GM23338 (cell line): ENCODE data around the gene SRGAP3. TPM values are rescaled to one million over a fixed set of nuclear protein-coding genes. Genes with fewer than 3 reads are reported as not detected.

Experiments used
- ATAC-seq: fragments of 200-7000 bp; cut with Tn5 transposase; 3 replicates; pipeline ENCODE4 v1.9.1; 2020
- DNase-seq: peaks from one replicate; pipeline ENCODE4 v3.0.0-alpha.2; 2015; ENCODE audit warnings: low spot score
- H2AFZ ChIP-seq: fragments of 200-600 bp; sonication (generic); 2 replicates; pipeline ENCODE4 v1.8.0; 2016; ENCODE audit warnings: antibody characterized with exemption, mild to moderate bottlenecking, moderate library complexity
- H3F3A ChIP-seq: fragments of 200-600 bp; sonication (generic); replicated peaks from 2 replicates; pipeline ENCODE4 v1.8.0; 2017; ENCODE audit warnings: antibody characterized with exemption, mixed run types, low read depth
- H3K27ac ChIP-seq: fragments of 200-600 bp; sonication (generic); 2 replicates; pipeline ENCODE4 v1.6.1; 2016; ENCODE audit warnings: low read depth
- H3K27me3 ChIP-seq: fragments of 200-600 bp; sonication (generic); 2 replicates; pipeline ENCODE4 v1.8.0; 2016; ENCODE audit warnings: mild to moderate bottlenecking, mixed run types, moderate library complexity; ENCODE audit not compliant: insufficient read depth
- H3K36me3 ChIP-seq: fragments of 200-600 bp; sonication (generic); 2 replicates; pipeline ENCODE4 v1.8.0; 2016; ENCODE audit warnings: mild to moderate bottlenecking; ENCODE audit not compliant: insufficient read depth
- H3K4me1 ChIP-seq: fragments of 200-600 bp; sonication (generic); 2 replicates; pipeline ENCODE4 v1.8.0; 2016; ENCODE audit warnings: mild to moderate bottlenecking, moderate library complexity; ENCODE audit not compliant: insufficient read depth
- H3K4me2 ChIP-seq: fragments of 200-600 bp; sonication (generic); 2 replicates; pipeline ENCODE4 v1.7.1; 2017; ENCODE audit warnings: mixed run types
- H3K4me3 ChIP-seq: fragments of 200-600 bp; sonication (generic); 2 replicates; pipeline ENCODE4 v1.6.1; 2016; ENCODE audit warnings: mixed run types
- H3K79me2 ChIP-seq: fragments of 200-600 bp; sonication (generic); replicated peaks from 2 replicates; pipeline ENCODE4 v1.8.0; 2017; ENCODE audit warnings: mild to moderate bottlenecking; ENCODE audit not compliant: insufficient read depth
- H3K9me2 ChIP-seq: fragments of 200-600 bp; sonication (generic); 2 replicates; pipeline ENCODE4 v1.8.0; 2017; ENCODE audit not compliant: insufficient read depth
- H4K20me1 ChIP-seq: fragments of 200-600 bp; sonication (generic); replicated peaks from 2 replicates; pipeline ENCODE4 v1.8.0; 2017; ENCODE audit warnings: mild to moderate bottlenecking; ENCODE audit not compliant: insufficient read depth
- H3K27ac Mint-ChIP-seq: 2 replicates; pipeline ENCODE4 v1.8.0; 2020; ENCODE audit warnings: inconsistent platforms, mild to moderate bottlenecking, moderate library complexity, mixed read lengths
- H3K27me3 Mint-ChIP-seq: 3 replicates; pipeline ENCODE4 v1.8.0; 2022; ENCODE audit warnings: low read depth, mild to moderate bottlenecking, moderate library complexity, mixed read lengths, inconsistent platforms; ENCODE audit not compliant: insufficient read depth, poor library complexity
- H3K36me3 Mint-ChIP-seq: 3 replicates; pipeline ENCODE4 v1.8.0; 2021; ENCODE audit warnings: low read depth, mild to moderate bottlenecking, inconsistent platforms, moderate library complexity, mixed read lengths
- H3K4me1 Mint-ChIP-seq: 3 replicates; pipeline ENCODE4 v1.8.0; 2020; ENCODE audit warnings: mild to moderate bottlenecking, inconsistent platforms, mixed read lengths
- H3K4me3 Mint-ChIP-seq: 3 replicates; pipeline ENCODE4 v1.8.0; 2021; ENCODE audit warnings: moderate library complexity, mild to moderate bottlenecking, inconsistent platforms, mixed read lengths
- H3K9me3 Mint-ChIP-seq: 3 replicates; pipeline ENCODE4 v1.8.0; 2020; ENCODE audit warnings: moderate library complexity, mild to moderate bottlenecking, inconsistent platforms, mixed read lengths
- CREB1 ChIP-seq: fragments of 250-450 bp; sonication (Bioruptor Pico); IDR thresholded peaks from 2 replicates; pipeline ENCODE4 v1.5.0; 2020; ENCODE audit warnings: low read depth, mild to moderate bottlenecking, moderate library complexity
- EZH2 ChIP-seq: fragments of 200-600 bp; sonication (generic); IDR thresholded peaks from one replicate; pipeline ENCODE4 v1.8.0; 2017; ENCODE audit warnings: antibody characterized with exemption, mild to moderate bottlenecking, low read depth; ENCODE audit not compliant: unreplicated experiment
- EZH2phosphoT487 ChIP-seq: fragments of 200-600 bp; sonication (generic); IDR thresholded peaks from one replicate; pipeline ENCODE4 v1.8.1; 2018; ENCODE audit warnings: antibody characterized with exemption; ENCODE audit not compliant: unreplicated experiment
- JUNB ChIP-seq: IDR thresholded peaks from one replicate; pipeline ENCODE4 v1.6.1; 2016; ENCODE audit warnings: antibody characterized with exemption; ENCODE audit not compliant: unreplicated experiment
- NANOG ChIP-seq: IDR thresholded peaks from 2 replicates; pipeline ENCODE4 v1.6.1; 2016; ENCODE audit warnings: antibody characterized with exemption, borderline replicate concordance
- POLR2AphosphoS5 ChIP-seq: IDR thresholded peaks from 2 replicates; pipeline ENCODE4 v1.6.1; 2016; ENCODE audit warnings: antibody characterized with exemption, low read depth
- STAT1 ChIP-seq: IDR thresholded peaks from one replicate; pipeline ENCODE4 v1.6.1; 2016; ENCODE audit warnings: antibody characterized with exemption; ENCODE audit not compliant: unreplicated experiment
- ZNF114 ChIP-seq: fragments of 250-450 bp; sonication (Bioruptor Pico); IDR thresholded peaks from 2 replicates; pipeline ENCODE4 v1.5.0; 2020; ENCODE audit warnings: mild to moderate bottlenecking, moderate library complexity
- ZNF331 ChIP-seq: fragments of 250-450 bp; sonication (Bioruptor Pico); IDR thresholded peaks from 2 replicates; pipeline ENCODE4 v1.5.0; 2020; ENCODE audit warnings: low read depth, mild to moderate bottlenecking, moderate library complexity
- polyA plus RNA-seq: library from polyadenylated mRNA; unstranded; fragments of >200 nt; fragmentation: Nextera tagmentation; extraction: Ambion mirVana; gene quantifications from 2 replicates; pipeline ENCODE4 v1.2.1, GENCODE V29; 2016
- total RNA-seq: library from RNA; depleted of rRNA; stranded (reverse); fragments of >200 nt; shearing (Covaris generic); gene quantifications from 2 replicates; pipeline ENCODE4 v1.2.3, GENCODE V29; 2014
- TF ChIP-seq, protein P1 (sequence below), 2 experiments: fragments of 200-600 bp in 1 of 2; sonication (generic) in 1 of 2; conservative IDR thresholded peaks; 2 replicates each; pipeline versions ENCODE4 v1.5.1 to v1.6.1; 2016 to 2017; ENCODE audit warnings: antibody characterized with exemption in 2 of 2, low read depth in 2 of 2, mild to moderate bottlenecking in 2 of 2, moderate library complexity in 1 of 2
- TF ChIP-seq, protein P2 (sequence below): IDR thresholded peaks from one replicate; pipeline ENCODE4 v1.6.1; 2018; ENCODE audit warnings: antibody characterized with exemption; ENCODE audit not compliant: unreplicated experiment
- TF ChIP-seq, protein P3 (sequence below): IDR thresholded peaks from 2 replicates; pipeline ENCODE4 v1.6.1; 2016; ENCODE audit warnings: antibody characterized with exemption
- TF ChIP-seq, protein P4 (sequence below): fragments of 250-450 bp; sonication (Bioruptor Pico); IDR thresholded peaks from 2 replicates; pipeline ENCODE4 v1.5.0; 2020; ENCODE audit warnings: mild to moderate bottlenecking, moderate library complexity

SRGAP3 gene
- total and polyA plus RNA-seq, 2 experiments from 2014 or later: 6.4 to 9.4 TPM

DNA sequence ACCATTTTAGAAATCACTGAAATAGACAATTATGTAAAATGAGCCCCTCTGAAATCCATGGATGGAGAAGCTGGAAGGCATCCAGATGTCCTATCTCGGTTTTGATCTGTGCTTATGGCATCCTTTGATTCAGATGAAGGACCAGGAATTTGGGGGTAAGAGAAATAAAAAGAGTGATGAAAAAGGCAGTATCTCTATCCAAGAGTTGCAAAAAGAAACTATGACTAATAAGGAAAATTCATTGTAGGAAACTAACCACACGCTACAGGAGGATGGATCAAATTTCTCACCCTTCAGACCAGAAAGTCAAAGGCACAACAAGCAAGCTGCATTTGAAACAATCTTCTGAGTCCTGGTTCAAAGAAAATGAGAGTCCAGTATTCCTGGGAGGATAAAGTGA lies 34.8 kb downstream of the SRGAP3 start:
- H3K4me1 Mint-ChIP-seq: no peaks in the 10 kb centered on the region; the same call in 2 of the 3 replicates
- H3K36me3 ChIP-seq: no peaks in the 10 kb centered on the region
- ATAC-seq: no peak
- H3K79me2 ChIP-seq: no peaks in the 10 kb centered on the region
- H3K4me3 ChIP-seq: no peak overlapping the region
- no peaks in the 10 kb centered on the region for H3K9me3 Mint-ChIP-seq
- H3K27me3 Mint-ChIP-seq: no peaks in the 10 kb centered on the region
- H3K36me3 Mint-ChIP-seq: no peaks in the 10 kb centered on the region
- H2AFZ ChIP-seq: no peak overlapping the region
- H3K27me3 ChIP-seq: no peaks in the 10 kb centered on the region
- DNase-seq: no peak
- TF ChIP-seq EZH2phosphoT487 (no peak), CREB1 (CRISPR knock-in tag) (no peak), STAT1 (no peak), JUNB (no peak), POLR2AphosphoS5 (no peak), ZNF331 (CRISPR knock-in tag) (no peak), NANOG (no peak), EZH2 (no peak), ZNF114 (no peak)
- TF ChIP-seq, protein P1, sequence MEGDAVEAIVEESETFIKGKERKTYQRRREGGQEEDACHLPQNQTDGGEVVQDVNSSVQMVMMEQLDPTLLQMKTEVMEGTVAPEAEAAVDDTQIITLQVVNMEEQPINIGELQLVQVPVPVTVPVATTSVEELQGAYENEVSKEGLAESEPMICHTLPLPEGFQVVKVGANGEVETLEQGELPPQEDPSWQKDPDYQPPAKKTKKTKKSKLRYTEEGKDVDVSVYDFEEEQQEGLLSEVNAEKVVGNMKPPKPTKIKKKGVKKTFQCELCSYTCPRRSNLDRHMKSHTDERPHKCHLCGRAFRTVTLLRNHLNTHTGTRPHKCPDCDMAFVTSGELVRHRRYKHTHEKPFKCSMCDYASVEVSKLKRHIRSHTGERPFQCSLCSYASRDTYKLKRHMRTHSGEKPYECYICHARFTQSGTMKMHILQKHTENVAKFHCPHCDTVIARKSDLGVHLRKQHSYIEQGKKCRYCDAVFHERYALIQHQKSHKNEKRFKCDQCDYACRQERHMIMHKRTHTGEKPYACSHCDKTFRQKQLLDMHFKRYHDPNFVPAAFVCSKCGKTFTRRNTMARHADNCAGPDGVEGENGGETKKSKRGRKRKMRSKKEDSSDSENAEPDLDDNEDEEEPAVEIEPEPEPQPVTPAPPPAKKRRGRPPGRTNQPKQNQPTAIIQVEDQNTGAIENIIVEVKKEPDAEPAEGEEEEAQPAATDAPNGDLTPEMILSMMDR (conservative IDR thresholded peaks at IDR 0.05; ENCODE audit: low read depth in 2 of 2): no peak
- TF ChIP-seq, protein P2, sequence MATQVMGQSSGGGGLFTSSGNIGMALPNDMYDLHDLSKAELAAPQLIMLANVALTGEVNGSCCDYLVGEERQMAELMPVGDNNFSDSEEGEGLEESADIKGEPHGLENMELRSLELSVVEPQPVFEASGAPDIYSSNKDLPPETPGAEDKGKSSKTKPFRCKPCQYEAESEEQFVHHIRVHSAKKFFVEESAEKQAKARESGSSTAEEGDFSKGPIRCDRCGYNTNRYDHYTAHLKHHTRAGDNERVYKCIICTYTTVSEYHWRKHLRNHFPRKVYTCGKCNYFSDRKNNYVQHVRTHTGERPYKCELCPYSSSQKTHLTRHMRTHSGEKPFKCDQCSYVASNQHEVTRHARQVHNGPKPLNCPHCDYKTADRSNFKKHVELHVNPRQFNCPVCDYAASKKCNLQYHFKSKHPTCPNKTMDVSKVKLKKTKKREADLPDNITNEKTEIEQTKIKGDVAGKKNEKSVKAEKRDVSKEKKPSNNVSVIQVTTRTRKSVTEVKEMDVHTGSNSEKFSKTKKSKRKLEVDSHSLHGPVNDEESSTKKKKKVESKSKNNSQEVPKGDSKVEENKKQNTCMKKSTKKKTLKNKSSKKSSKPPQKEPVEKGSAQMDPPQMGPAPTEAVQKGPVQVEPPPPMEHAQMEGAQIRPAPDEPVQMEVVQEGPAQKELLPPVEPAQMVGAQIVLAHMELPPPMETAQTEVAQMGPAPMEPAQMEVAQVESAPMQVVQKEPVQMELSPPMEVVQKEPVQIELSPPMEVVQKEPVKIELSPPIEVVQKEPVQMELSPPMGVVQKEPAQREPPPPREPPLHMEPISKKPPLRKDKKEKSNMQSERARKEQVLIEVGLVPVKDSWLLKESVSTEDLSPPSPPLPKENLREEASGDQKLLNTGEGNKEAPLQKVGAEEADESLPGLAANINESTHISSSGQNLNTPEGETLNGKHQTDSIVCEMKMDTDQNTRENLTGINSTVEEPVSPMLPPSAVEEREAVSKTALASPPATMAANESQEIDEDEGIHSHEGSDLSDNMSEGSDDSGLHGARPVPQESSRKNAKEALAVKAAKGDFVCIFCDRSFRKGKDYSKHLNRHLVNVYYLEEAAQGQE: no peak
- TF ChIP-seq, protein P3, sequence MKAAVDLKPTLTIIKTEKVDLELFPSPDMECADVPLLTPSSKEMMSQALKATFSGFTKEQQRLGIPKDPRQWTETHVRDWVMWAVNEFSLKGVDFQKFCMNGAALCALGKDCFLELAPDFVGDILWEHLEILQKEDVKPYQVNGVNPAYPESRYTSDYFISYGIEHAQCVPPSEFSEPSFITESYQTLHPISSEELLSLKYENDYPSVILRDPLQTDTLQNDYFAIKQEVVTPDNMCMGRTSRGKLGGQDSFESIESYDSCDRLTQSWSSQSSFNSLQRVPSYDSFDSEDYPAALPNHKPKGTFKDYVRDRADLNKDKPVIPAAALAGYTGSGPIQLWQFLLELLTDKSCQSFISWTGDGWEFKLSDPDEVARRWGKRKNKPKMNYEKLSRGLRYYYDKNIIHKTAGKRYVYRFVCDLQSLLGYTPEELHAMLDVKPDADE: no peak
- TF ChIP-seq, protein P4, sequence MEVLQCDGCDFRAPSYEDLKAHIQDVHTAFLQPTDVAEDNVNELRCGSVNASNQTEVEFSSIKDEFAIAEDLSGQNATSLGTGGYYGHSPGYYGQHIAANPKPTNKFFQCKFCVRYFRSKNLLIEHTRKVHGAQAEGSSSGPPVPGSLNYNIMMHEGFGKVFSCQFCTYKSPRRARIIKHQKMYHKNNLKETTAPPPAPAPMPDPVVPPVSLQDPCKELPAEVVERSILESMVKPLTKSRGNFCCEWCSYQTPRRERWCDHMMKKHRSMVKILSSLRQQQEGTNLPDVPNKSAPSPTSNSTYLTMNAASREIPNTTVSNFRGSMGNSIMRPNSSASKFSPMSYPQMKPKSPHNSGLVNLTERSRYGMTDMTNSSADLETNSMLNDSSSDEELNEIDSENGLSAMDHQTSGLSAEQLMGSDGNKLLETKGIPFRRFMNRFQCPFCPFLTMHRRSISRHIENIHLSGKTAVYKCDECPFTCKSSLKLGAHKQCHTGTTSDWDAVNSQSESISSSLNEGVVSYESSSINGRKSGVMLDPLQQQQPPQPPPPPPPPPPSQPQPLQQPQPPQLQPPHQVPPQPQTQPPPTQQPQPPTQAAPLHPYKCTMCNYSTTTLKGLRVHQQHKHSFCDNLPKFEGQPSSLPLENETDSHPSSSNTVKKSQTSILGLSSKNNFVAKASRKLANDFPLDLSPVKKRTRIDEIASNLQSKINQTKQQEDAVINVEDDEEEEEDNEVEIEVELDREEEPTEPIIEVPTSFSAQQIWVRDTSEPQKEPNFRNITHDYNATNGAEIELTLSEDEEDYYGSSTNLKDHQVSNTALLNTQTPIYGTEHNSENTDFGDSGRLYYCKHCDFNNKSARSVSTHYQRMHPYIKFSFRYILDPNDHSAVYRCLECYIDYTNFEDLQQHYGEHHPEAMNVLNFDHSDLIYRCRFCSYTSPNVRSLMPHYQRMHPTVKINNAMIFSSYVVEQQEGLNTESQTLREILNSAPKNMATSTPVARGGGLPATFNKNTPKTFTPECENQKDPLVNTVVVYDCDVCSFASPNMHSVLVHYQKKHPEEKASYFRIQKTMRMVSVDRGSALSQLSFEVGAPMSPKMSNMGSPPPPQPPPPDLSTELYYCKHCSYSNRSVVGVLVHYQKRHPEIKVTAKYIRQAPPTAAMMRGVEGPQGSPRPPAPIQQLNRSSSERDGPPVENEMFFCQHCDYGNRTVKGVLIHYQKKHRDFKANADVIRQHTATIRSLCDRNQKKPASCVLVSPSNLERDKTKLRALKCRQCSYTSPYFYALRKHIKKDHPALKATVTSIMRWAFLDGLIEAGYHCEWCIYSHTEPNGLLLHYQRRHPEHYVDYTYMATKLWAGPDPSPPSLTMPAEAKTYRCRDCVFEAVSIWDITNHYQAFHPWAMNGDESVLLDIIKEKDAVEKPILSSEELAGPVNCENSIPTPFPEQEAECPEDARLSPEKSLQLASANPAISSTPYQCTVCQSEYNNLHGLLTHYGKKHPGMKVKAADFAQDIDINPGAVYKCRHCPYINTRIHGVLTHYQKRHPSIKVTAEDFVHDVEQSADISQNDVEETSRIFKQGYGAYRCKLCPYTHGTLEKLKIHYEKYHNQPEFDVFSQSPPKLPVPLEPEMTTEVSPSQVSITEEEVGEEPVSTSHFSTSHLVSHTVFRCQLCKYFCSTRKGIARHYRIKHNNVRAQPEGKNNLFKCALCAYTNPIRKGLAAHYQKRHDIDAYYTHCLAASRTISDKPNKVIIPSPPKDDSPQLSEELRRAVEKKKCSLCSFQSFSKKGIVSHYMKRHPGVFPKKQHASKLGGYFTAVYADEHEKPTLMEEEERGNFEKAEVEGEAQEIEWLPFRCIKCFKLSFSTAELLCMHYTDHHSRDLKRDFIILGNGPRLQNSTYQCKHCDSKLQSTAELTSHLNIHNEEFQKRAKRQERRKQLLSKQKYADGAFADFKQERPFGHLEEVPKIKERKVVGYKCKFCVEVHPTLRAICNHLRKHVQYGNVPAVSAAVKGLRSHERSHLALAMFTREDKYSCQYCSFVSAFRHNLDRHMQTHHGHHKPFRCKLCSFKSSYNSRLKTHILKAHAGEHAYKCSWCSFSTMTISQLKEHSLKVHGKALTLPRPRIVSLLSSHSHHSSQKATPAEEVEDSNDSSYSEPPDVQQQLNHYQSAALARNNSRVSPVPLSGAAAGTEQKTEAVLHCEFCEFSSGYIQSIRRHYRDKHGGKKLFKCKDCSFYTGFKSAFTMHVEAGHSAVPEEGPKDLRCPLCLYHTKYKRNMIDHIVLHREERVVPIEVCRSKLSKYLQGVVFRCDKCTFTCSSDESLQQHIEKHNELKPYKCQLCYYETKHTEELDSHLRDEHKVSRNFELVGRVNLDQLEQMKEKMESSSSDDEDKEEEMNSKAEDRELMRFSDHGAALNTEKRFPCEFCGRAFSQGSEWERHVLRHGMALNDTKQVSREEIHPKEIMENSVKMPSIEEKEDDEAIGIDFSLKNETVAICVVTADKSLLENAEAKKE (CRISPR knock-in tag): no peak
- H3K4me2 ChIP-seq: no peak overlapping the region
- H4K20me1 ChIP-seq: no peaks in the 10 kb centered on the region
- no peaks in the 10 kb centered on the region for H3K4me1 ChIP-seq
- no peak overlapping the region for H3K27ac ChIP-seq
- H3K27ac Mint-ChIP-seq: no peak overlapping the region
- no peak overlapping the region for H3K4me3 Mint-ChIP-seq
- H3K9me2 ChIP-seq: no peaks in the 10 kb centered on the region
- no peaks in the 10 kb centered on the region for H3F3A ChIP-seq
